Small intestine (tissue), 7 donors: Measurements from ENCODE around the gene RRP1B. TPM values are rescaled to one million over a fixed set of nuclear protein-coding genes. Genes with fewer than 3 reads are reported as not detected.

Experiments used
- DNase-seq, 2 donors: peaks; one replicate each; pipeline versions ENCODE4 v3.0.0 to v3.0.0-alpha.2; 2013
- FAIRE-seq: peaks from 2 replicates; lab custom pipeline; 2012; peaks lifted over from hg19 to GRCh38; lab: Jason Lieb, UNC
- H3K27ac ChIP-seq, 3 donors: one replicate each; pipeline ENCODE4 v1.5.1; 2013; ENCODE audit warnings: low read length in 2 of 3, mild to moderate bottlenecking in 2 of 3, control low read depth in 1 of 3, inconsistent platforms in 1 of 3, low read depth in 1 of 3, moderate library complexity in 1 of 3
- H3K27me3 ChIP-seq, 3 donors: one replicate each; pipeline ENCODE4 v1.6.1; 2013; ENCODE audit warnings: low read length in 3 of 3, inconsistent platforms in 1 of 3; ENCODE audit not compliant: control insufficient read depth in 3 of 3, insufficient read depth in 3 of 3
- H3K36me3 ChIP-seq, 3 donors: one replicate each; pipeline ENCODE4 v1.6.1; 2013; ENCODE audit warnings: low read length in 3 of 3, inconsistent platforms in 1 of 3, low read depth in 1 of 3, mild to moderate bottlenecking in 1 of 3, moderate library complexity in 1 of 3; ENCODE audit not compliant: control insufficient read depth in 3 of 3, insufficient read depth in 2 of 3
- H3K4me1 ChIP-seq, 3 donors: one replicate each; pipeline ENCODE4 v1.6.1; 2013; ENCODE audit warnings: low read length in 2 of 3, inconsistent platforms in 1 of 3, low read depth in 1 of 3, mild to moderate bottlenecking in 1 of 3, moderate library complexity in 1 of 3; ENCODE audit not compliant: control insufficient read depth in 3 of 3, insufficient read depth in 2 of 3
- H3K4me3 ChIP-seq, 3 donors: one replicate each; pipeline ENCODE4 v1.5.1; 2013; ENCODE audit warnings: low read length in 3 of 3, control low read depth in 1 of 3, inconsistent platforms in 1 of 3, low read depth in 1 of 3, mild to moderate bottlenecking in 1 of 3, moderate library complexity in 1 of 3
- H3K9me3 ChIP-seq, 2 donors: one replicate each; pipeline ENCODE4 v1.6.1; 2013; ENCODE audit warnings: low read depth in 1 of 2, low read length in 1 of 2; ENCODE audit not compliant: control insufficient read depth in 2 of 2, insufficient read depth in 1 of 2
- WGBS, 3 donors: extraction: QIAGEN DNeasy Blood & Tissue Kit; methylation state at CpG; one replicate each; pipeline ENCODE4 v1.1.7; 2013; 5-methylcytosine and 5-hydroxymethylcytosine counted together
- polyA plus RNA-seq, 4 donors: library from polyadenylated mRNA; stranded (reverse) in 3 of 4; unstranded in 1 of 4; fragments of 200-250 nt in 3 of 4; fragments of 120-200 nt in 1 of 4; gene quantifications; one replicate each; pipeline versions ENCODE4 v1.2.1 to v1.2.3, GENCODE V29; 2013
- donor health status: healthy with polysubstance abuse.
- donor health status: control.
- donor health status: control.
- donor health status: Bipolar disorder and iron deficiency.
- donor health status: healthy.

RRP1B gene
- polyA plus RNA-seq, 4 donors, result 3.4 to 19.5 (median 7.7) TPM

DNA sequence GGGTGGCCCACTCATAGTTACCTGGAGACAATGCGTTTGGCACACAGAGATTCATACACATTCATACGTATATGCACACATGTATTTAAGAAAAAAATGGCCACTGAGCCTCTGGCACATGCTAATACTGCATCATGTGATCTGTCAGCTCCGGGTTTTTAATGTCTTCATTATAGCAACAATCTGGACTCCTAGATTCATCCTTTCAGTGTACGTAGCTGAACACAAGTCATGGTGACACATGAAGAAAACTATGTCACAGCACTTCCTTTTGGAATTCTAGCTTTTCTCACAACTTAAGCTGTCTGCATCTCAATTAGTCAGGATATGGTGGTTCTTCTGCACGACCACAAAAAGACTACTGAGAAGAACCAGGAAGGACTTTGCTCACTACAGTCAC is 24.7 kb upstream of the RRP1B start:
- FAIRE-seq, result no peak
- 74 to 86% (median 83%) methylated on average over 5 of the region's 5 CpGs for WGBS, 3 donors
- H3K9me3 ChIP-seq, result no peaks in the 10 kb centered on the region

DNA sequence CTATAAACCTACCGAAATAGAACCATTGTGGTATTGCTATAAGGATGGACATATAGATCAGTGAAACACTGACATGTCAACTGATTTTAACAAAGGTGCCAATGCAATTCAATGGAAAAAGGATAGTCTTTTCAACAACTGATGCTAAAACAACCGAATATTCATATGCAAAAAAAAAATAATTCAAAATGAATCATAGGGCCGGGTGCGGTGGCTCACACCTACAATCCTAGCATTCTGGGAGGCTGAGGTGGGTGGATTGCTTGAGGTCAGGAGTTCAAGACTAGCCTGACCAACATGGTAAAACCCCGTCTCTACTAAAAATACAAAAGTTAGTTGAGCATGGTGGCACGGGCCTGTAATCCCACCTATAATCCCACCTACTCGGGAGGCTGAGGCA is 23.9 kb upstream of the RRP1B start:
- 90 to 95% (median 93%) methylated on average over 7 of the region's 7 CpGs for WGBS, 3 donors
- Histone ChIP-seq H3K27me3 (peaks cover 0 to 2% (median 0%) of the 10 kb centered on the region in 3 donors), H3K4me1 (peaks cover 0 to 5% (median 0%) of the 10 kb centered on the region in 3 donors), H3K36me3 (no peaks in the 10 kb centered on the region), H3K9me3 (peaks cover 0 to 4% of the 10 kb centered on the region in 2 donors), H3K27ac (no peak overlapping the region), H3K4me3 (no peak overlapping the region)
- DNase-seq (no peak), FAIRE-seq (no peak)

More for the DNA sequence above, 24.7 kb upstream of the RRP1B start:
- Histone ChIP-seq H3K27me3 (peaks cover 0 to 2% (median 0%) of the 10 kb centered on the region in 3 donors), H3K4me3 (no peak overlapping the region), H3K27ac (no peak overlapping the region), H3K4me1 (no peaks in the 10 kb centered on the region), H3K36me3 (no peaks in the 10 kb centered on the region)
- DNase-seq, result no peak

DNA sequence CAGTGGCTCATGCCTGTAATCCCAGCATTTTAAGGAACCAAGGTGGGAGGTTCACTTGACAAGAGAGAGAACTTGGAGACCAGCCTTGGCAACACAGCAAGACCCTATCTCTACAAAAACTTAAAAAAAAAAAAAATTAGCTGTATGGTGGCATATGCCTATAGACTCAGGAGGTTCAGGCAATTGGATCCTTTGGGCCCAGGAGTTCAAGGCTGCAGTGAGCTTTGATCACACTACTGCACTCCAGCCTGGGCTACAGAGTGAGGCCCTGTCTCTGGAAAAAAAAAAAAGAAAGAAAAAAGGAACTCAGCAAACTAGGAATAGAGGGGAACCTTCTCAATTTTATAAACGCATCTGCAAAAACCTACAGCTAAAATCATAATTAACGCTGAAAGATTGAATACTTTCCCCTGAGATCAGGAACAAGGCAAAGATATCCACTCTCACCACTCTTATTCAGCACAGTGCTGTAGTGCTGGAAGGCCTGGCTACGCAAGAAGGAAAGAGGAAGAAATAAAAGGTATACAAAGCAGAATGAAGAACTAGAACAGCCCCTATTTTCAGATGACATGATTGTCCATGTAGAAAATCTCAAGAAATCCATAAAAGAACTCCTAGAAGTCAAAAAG is 21.7 kb upstream of the RRP1B start:
- H3K36me3 ChIP-seq, result no peaks in the 10 kb centered on the region
- DNase-seq (no peak), FAIRE-seq (no peak)
- peaks cover 0 to 11% (median 0%) of the 10 kb centered on the region in 3 donors for H3K4me1 ChIP-seq
- no peak overlapping the region for H3K4me3 ChIP-seq
- peaks cover 0 to 2% (median 0%) of the 10 kb centered on the region in 3 donors for H3K27me3 ChIP-seq
- WGBS, 3 donors, result 90 to 94% (median 93%) methylated on average over 3 of the region's 3 CpGs
- H3K9me3 ChIP-seq, result peaks cover 0 to 4% of the 10 kb centered on the region in 2 donors
- H3K27ac ChIP-seq, result no peak overlapping the region

DNA sequence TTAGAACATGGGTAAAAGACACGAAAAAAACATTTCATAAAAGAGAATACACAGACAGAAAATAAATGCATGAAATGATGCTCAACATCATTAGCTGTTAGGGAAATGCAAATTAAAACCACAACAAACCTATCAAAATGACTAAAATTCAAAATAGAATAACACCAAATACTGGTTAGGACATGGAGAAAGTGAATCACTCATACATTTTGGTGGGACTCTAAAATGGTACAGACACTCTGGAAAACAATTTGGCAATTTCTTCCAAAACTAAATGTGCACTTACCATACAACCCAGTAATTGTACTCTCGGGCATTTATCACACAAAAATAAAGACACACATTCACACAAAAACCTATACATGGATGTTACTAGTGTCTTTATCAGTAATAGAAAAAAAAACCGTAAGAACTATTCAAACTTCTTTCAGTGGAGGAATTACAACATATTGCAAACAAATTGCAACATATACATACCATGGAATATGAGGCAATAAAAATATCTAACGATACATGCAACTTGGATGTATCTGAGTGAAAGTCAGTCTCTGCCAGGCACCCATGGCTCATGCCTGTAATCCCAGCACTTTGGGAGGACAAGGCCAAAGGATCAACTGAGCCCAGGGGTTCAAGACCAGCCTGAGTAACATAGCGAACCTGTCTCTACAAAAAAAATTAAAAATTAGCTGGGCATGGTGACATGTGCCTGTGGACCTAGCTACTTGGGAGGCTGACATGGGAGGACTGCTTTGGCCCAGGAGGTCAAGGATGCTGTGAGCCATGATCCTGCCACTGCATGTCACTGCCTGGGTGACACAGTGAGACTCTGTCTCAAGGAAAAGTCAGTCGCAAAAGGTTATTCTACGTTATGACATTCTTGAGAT is 19.6 kb upstream of the RRP1B start:
- no peak for FAIRE-seq

DNA sequence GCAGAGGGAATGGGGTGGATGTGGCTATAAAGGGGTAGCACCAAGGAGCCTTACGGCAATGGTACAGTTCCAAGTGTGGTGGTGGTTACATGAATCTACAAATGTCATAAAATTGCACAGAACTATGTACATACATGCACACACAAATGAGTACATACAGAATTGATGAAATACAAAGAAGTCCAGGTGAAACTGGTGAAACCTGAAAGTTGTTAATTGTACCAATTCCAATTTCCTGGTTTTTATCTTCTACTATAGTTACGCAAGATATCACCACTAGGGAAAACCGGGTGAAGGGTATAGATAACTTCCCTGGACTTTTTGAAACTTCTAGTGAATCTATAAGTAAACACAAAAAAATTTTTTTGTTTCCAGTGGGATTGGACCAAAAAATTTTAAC is 19.0 kb upstream of the RRP1B start:
- Histone ChIP-seq H3K4me1 (peaks cover 0 to 14% (median 0%) of the 10 kb centered on the region in 3 donors), H3K36me3 (no peaks in the 10 kb centered on the region), H3K9me3 (peaks cover 0 to 4% of the 10 kb centered on the region in 2 donors), H3K4me3 (no peak overlapping the region), H3K27me3 (no peaks in the 10 kb centered on the region), H3K27ac (peak overlapping the region in 2 of 3 donors; percentile 72 to 76)
- DNase-seq (peak; percentile 53 to 61), FAIRE-seq (no peak)
- WGBS, 3 donors, result 23 to 65% (median 31%) methylated on average over 3 of the region's 3 CpGs

More for the DNA sequence above, 19.6 kb upstream of the RRP1B start:
- Histone ChIP-seq H3K36me3 (no peaks in the 10 kb centered on the region), H3K9me3 (peaks cover 0 to 4% of the 10 kb centered on the region in 2 donors), H3K4me3 (no peak overlapping the region), H3K27me3 (no peaks in the 10 kb centered on the region), H3K4me1 (peaks cover 0 to 11% (median 0%) of the 10 kb centered on the region in 3 donors), H3K27ac (peak overlapping the region in 2 of 3 donors; percentile 72 to 76)
- peak; percentile 51 to 66 for DNase-seq
- 45 to 67% (median 48%) methylated on average over 7 of the region's 7 CpGs for WGBS, 3 donors

DNA sequence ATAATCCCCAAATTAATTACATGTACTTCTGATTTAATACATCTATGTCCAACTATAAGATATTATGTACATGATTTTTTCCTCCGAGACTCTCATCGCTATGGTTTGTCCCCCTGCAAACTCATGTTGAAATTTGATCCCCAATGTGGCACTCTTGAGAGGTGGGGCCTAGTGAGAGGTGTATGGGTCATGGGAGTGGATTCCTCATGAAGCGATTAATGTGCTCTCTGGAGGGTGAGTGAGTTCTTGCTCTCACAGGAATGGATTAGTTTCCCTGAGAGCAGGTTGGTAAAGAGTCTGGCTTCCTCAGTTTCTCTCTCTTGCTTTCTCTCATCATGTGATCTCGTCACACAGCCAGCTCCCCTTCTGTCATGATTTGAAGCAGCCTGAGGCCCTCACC is 16.2 kb upstream of the RRP1B start:
- Histone ChIP-seq H3K36me3 (no peaks in the 10 kb centered on the region), H3K9me3 (peaks cover 0 to 4% of the 10 kb centered on the region in 2 donors), H3K4me3 (no peak overlapping the region), H3K27me3 (no peaks in the 10 kb centered on the region), H3K27ac (no peak overlapping the region), H3K4me1 (peaks cover 0 to 26% (median 0%) of the 10 kb centered on the region in 3 donors)
- FAIRE-seq, result no peak
- DNase-seq, result no peak
- 95 to 98% (median 96%) methylated on average over 4 of the region's 4 CpGs for WGBS, 3 donors

DNA sequence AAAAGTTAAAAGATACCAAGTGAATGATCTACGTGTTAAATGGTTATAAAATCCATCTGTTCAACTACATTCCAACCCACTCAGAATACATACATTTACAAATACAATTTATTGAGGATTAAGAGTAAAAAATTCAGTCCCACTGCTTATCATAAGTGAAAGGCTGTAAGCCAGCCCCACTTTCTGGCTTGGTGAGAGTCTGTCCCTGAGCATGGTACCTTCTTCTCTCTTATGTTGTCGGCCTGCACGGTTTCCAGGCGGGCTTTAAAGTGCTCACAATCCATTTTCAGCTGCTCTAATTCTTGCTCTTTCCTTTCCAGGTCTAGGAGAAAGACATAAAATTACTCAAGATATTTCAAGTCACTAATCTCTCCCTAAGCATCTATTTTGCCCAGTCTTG is 15.3 kb upstream of the RRP1B start:
- FAIRE-seq (no peak), DNase-seq (no peak)
- Histone ChIP-seq H3K9me3 (peaks cover 0 to 4% of the 10 kb centered on the region in 2 donors), H3K4me3 (no peak overlapping the region), H3K36me3 (no peaks in the 10 kb centered on the region), H3K27ac (no peak overlapping the region), H3K27me3 (no peaks in the 10 kb centered on the region), H3K4me1 (peaks cover 0 to 26% (median 0%) of the 10 kb centered on the region in 3 donors)
- 83 to 92% (median 87%) methylated on average over 4 of the region's 4 CpGs for WGBS, 3 donors

DNA sequence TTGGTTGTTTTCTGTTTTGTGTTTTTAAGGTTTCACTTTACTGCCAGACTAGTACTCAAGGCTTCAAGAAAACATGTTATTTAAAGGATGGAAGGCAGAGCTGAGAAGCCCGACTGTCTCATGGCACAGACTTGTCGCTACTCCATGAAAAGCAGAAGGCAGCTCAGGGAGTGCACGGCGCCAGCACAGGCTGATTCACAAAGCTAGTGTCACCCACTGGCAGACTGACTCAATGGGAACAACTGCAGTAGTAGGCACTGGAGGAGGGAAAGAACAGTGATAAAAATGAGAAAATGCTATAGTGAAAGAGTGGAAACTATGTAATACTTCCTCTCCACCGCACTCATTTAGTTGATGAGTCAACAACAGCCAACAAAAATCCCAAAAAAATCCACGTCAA is 14.8 kb upstream of the RRP1B start:
- Histone ChIP-seq H3K27me3 (no peaks in the 10 kb centered on the region), H3K9me3 (peaks cover 0 to 4% of the 10 kb centered on the region in 2 donors), H3K4me3 (no peak overlapping the region), H3K4me1 (peaks cover 0 to 26% (median 0%) of the 10 kb centered on the region in 3 donors), H3K27ac (no peak overlapping the region), H3K36me3 (no peaks in the 10 kb centered on the region)
- 81 to 93% (median 88%) methylated on average over 6 of the region's 6 CpGs for WGBS, 3 donors
- FAIRE-seq (no peak), DNase-seq (no peak)
